Measurements from ENCODE around the gene TP53RK.

TP53RK gene

GRCh38 chr20:46641424-46641823 lies 47.8 kb downstream of the TP53RK start:
- in situ Hi-C loops (cut with HindIII; ENCODE audit: low pct_ligation_motif_present, low sequenced_read_pairs) = no loop called here
- H3K27me3 ChIP-seq (replicated peaks) = no peaks in the 10 kb centered on the region
- H3K36me3 ChIP-seq (replicated peaks) = no peaks in the 10 kb centered on the region
- DNase-seq = no peak
- H3K27ac ChIP-seq = no peak overlapping the region
- TF ChIP-seq CTCF (IDR thresholded peaks at IDR 0.05; ENCODE audit: low read depth, low read length, missing control alignments) = no peak
- no peak overlapping the region for H3K4me3 ChIP-seq (ENCODE audit: low read depth, low read length)

- in situ Hi-C loops (cut with HindIII; ENCODE audit: low pct_ligation_motif_present, low sequenced_read_pairs) = no loop called here
- no peaks in the 10 kb centered on the region for H3K27me3 ChIP-seq (replicated peaks)
- H3K27ac ChIP-seq = no peak overlapping the region
- TF ChIP-seq CTCF (IDR thresholded peaks at IDR 0.05; ENCODE audit: low read depth, low read length, missing control alignments) = no peak
- H3K4me3 ChIP-seq (ENCODE audit: low read depth, low read length) = no peak overlapping the region
- no peaks in the 10 kb centered on the region for H3K36me3 ChIP-seq (replicated peaks)
- no peak for DNase-seq
Observed at GRCh38 chr20:46640536-46641311, 48.5 kb downstream of the TP53RK start.

- Histone ChIP-seq H3K27ac (no peak overlapping the region), H3K27me3 (replicated peaks) (no peaks in the 10 kb centered on the region), H3K36me3 (replicated peaks) (no peaks in the 10 kb centered on the region), H3K4me3 (ENCODE audit: low read depth, low read length) (no peak overlapping the region)
- in situ Hi-C loops (cut with HindIII; ENCODE audit: low pct_ligation_motif_present, low sequenced_read_pairs) = no loop called here
- TF ChIP-seq CTCF (IDR thresholded peaks at IDR 0.05; ENCODE audit: low read depth, low read length, missing control alignments) = no peak
- no peak for DNase-seq
Observed at GRCh38 chr20:46640044-46640443, 49.2 kb downstream of the TP53RK start.

GRCh38 chr20:46639587-46639986 lies 49.7 kb downstream of the TP53RK start:
- no peak for DNase-seq
- no peak for TF ChIP-seq CTCF (IDR thresholded peaks at IDR 0.05; ENCODE audit: low read depth, low read length, missing control alignments)
- H3K27ac ChIP-seq = no peak overlapping the region
- in situ Hi-C loops (cut with HindIII; ENCODE audit: low pct_ligation_motif_present, low sequenced_read_pairs) = no loop called here
- H3K36me3 ChIP-seq (replicated peaks) = no peaks in the 10 kb centered on the region
- no peak overlapping the region for H3K4me3 ChIP-seq (ENCODE audit: low read depth, low read length)
- H3K27me3 ChIP-seq (replicated peaks) = no peaks in the 10 kb centered on the region

GRCh38 chr20:46638898-46639274 lies 50.4 kb downstream of the TP53RK start:
- no peaks in the 10 kb centered on the region for H3K36me3 ChIP-seq (replicated peaks)
- in situ Hi-C loops (cut with HindIII; ENCODE audit: low pct_ligation_motif_present, low sequenced_read_pairs) = no loop called here
- H3K27me3 ChIP-seq (replicated peaks) = no peaks in the 10 kb centered on the region
- no peak for TF ChIP-seq CTCF (IDR thresholded peaks at IDR 0.05; ENCODE audit: low read depth, low read length, missing control alignments)
- DNase-seq = no peak
- H3K4me3 ChIP-seq (ENCODE audit: low read depth, low read length) = no peak overlapping the region
- H3K27ac ChIP-seq = no peak overlapping the region
